NCI-H345 (cell line): ENCODE data around the gene ADGRD1.
"Not testable (repeated sequence)": the region's sequence is repeated elsewhere in the genome, so short reads cannot be mapped to it uniquely, and the experiment has no call there.

Experiments
- DNase-seq: peaks from one replicate; lab custom pipeline; 2025; lab: John Stamatoyannopoulos, UW

The ADGRD1 gene

DNA sequence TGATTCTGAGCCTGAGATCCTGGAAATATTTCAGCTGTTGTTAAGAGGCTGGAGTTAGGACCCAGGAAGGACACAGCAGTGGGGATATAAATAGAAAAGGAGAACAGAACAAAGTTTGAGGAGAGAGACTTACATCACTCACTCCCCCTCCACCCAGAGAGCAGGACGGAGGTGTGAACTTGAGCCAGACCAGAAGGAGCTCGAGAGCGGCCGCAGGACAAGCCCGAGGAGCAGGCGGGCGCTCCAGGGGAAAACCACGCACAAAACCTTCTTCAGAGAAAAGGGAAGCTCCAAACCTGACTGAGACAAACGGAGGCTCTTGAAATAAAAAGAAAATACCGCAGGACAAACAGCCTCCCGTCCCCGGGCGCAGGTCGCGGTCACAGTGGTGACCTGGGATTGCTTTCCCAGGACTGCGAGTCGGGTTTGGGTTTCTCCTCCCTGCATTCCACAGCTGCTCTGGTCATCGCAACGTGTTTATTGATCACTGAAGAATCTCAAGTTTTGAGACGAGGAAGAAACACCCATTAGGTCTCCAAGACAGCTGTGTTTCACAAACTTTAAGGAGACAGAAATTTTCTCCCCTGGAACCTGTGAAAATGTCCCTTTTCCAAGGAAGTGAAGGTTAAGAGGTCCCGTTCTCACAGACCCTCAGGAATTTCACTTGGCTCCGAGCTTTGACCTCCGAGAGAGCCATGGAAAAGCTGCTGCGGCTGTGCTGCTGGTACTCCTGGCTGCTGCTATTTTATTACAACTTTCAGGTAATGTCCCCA, at the start of gene ADGRD1:
Gene ADGRD1, plus strand, starts transcription at position 137 of the 773 bp plus-strand sequence. Its CDS starts 559 bp downstream, at position 696.
- no peak for DNase-seq

DNA sequence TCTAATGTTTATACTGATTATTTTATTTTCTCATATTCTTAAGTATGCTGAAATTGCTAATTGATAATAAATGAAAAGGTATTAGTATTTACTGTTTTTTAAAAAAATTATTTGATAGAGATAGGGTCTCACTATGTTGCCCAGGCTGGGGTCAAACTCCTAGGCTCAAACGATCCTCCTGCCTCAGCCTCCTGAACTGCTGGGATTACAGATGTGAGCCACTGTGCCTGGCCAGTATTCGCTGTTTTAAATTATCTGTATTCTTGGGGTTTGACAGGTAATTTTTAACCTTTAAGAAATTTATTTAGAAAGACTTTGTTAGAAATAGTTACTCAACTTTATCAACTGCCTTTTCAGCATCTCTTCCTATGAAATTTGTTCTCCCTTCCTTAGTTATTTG, 49.6 kb upstream of the ADGRD1 start:
- DNase-seq = no peak

DNA sequence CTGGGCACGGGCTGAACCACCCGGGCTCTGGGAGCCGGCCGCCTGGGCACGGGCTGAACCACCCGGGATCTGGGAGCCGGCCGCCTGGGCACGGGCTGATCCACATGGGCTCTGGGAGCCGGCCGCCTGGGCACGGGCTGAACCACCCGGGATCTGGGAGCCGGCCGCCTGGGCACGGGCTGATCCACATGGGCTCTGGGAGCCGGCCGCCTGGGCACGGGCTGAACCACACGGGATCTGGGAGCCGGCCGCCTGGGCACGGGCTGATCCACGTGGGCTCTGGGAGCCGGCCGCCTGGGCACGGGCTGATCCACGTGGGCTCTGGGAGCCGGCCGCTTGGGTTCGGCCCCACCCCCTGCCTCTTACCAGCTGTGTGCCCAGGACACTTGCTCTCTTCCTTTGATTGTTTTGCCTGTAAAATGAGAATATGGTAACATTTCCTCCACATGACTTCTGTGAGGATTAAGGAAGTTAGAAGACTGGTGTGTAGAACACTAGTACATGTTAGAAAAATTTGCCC, 48.7 kb upstream of the ADGRD1 start:
- not testable (repeated sequence) for DNase-seq

DNA sequence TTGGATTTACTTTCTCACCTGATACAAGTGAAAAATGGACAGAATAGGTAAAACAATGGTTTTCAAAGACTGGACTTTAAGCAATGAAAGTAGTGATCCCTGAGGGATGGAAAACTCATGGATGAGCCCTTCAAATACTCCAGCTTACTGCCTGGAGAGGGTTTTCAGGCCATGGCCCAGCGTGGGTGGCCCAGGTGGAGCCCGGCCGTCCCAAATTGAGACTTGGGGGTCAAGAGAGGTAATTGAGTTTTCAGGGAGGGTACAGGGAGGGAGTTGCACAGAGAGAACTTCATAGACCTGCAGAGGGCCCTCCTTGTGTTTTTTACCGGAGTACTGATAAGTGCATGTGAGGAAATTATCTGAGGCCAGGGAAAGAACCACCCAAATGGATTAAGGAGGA, 44.6 kb upstream of the ADGRD1 start:
- DNase-seq = no peak

DNA sequence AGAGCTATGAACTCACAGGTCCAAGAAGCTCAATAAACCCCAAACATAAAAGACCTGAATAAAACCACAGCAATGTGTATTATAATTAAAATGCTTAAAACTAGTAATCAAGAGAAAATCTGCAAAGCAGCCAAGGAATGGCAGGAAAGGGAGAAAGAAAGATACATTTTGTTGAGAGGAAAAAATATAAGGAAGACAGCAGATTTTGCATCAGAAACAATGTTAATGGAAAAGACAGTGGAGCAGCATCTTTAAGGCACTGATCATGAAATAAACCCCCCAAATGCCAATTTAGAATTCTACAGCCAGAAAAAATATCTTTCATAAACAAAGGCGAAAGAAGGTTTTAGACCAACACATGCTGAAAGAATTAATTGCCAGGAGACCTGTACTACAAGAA, 42.5 kb upstream of the ADGRD1 start:
- DNase-seq = no peak

DNA sequence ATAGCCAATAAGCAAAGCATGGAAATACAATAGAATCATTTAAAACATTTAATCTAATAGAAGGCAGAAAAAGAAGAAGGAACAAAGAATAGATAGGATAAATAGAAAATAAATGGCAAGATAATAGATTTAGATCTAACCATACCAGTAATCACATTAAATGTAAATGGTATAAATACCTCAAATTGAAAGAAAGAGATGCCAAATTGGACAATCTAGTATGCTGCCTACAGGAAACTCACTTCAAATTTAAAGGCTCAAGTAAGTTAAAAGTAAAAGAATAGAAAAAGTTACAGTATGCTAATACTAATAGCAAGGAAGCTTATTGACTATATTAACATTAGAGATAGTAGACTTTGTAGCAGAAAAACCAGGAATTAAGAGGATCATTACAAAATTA, 41.8 kb upstream of the ADGRD1 start:
- DNase-seq = no peak

DNA sequence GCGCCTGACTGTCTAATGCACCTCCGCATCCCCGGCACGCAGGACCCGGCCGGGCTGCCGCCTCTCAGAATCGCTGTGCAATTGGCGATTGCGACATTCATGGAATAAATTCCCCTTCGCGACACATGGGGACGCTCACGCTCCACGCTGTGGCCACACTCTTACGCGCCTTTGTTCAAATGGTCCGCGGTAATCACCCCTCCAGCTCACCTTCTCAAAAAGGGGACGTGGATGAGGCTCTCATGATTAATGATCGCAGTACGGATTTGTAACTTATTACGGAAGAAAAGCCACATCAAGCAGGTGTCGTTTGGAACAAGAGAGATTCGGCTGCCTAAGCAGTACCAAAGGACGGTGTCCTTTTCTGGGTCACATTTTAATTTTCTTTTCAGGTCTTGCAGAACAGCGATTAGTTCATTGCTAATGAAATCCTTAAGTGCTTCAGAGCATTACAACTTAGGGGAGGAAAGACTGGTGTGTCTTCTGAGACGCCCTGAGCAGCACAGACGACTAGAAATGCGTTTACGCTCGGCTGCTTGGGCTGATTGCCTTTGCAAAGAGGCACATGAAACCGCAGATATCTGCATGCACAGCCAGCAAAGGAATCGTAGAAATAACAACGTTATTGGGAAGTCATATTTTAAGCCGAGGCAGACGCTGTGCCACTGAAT, 37.3 kb upstream of the ADGRD1 start:
- peak; percentile 64 for DNase-seq

DNA sequence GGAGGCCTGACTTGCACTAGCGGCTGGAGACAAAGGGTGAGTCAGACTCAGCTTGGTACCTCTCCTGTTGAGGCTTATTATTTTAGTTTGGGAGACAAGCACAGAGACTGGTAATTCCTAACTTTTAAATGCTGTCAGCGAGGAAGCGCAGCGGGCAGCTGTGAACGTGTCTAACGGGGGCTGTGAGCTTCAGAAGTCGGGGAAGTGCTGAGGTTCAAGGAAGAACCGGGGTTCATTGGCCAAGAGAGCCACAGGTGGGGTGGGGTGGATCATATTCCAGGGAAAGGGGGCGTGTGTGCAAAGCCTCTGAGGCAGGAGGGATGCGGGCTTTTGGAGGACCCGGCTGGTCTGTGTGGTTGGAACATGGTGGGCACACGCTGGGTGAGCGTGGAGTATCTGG, 36.1 kb upstream of the ADGRD1 start:
- DNase-seq = no peak

DNA sequence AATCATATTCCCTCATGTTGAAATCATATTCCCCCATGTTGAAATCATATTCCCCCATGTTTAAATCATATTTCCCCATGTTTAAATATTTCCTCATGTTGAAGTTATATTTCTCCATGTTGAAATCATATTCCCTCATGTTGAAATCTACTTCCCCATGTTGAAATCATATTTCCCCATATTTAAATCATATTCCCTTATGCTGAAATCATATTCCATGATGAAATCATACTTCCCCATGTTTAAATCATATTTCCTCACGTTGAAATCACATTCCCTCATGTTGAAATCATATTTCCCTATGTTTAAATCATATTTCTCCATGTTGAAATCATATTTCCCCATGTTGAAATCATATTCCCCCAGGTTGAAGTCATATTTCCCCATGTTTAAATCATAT, 34.6 kb upstream of the ADGRD1 start:
- no peak for DNase-seq

DNA sequence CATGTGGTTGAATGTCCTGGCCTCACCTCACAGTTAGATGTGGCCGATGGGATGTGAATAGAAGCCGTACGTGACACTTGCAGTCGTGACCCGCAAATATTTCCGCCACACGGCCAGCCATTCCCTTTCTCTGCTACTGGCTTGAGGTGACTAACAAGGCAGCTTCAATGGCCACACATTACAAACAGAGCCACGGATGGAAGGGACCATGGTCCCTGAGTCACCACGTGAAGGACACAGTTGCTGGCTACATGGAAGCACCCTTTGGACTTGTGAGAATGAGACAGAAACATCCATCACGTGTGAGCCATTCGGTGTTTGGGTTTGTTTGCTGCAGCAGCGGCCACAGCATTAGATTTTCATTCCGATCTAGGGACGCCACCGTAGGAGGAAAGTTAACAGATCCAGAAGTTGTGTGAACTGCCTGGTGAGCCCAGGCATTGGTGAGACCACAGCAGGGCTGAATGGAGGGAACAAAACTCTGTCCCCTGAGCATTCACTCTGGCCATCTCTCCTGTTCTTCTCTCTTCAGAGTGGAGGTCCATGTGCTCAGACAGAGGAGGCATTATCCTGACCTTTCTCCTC, 33.5 kb upstream of the ADGRD1 start:
- no peak for DNase-seq

DNA sequence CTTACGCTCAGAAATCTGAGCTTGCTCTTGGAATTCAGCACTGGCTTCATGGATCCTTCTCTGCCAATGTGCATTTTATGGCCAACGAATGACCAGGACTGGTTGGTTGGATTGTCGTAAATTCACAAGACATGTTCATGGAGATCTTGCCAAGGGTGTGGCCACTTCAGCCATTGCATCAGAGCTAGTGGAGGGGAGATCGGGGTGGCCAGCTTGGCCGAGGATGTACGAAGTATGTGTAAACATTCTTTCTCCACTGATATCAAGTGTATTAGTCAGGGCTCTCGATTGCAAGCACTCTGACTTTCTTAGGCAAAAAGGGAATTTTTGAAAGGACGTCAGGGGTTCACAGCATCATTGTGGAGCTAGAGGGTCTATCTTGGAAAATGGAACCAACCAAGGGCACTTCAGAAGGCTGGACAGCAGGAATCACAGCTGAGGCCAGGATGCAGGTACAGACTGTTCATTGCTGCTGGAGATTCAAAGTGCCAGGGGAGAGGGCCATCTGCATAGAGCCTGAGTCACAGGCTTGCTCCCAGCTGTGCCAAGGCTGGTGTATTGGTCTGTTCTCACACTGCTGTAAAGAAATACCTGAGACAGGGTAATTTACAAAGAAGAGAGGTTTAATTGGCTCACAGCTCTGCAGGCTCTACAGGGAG, 32.9 kb upstream of the ADGRD1 start:
- DNase-seq = no peak

DNA sequence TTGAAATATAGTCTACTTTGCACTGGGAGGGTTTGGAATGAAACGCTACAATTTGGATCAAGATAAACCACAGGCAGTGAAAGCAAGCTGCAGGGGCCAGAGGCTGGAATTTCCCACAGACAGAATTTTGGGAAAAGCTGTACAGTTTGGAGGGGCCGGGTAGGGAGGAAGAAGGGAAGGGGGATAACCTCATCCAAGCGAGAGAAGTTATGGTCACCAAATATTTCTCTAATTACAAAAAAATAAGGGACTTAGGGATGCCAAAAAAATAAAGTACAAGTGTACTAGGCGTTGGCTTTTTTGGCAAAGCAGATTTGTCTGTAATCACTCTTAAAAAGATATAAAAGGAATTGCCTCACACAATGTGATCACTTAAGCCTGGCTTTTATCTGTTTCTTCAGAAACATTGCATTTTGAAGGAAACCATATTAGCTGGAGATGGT, 31.2 kb upstream of the ADGRD1 start:
- no peak for DNase-seq

DNA sequence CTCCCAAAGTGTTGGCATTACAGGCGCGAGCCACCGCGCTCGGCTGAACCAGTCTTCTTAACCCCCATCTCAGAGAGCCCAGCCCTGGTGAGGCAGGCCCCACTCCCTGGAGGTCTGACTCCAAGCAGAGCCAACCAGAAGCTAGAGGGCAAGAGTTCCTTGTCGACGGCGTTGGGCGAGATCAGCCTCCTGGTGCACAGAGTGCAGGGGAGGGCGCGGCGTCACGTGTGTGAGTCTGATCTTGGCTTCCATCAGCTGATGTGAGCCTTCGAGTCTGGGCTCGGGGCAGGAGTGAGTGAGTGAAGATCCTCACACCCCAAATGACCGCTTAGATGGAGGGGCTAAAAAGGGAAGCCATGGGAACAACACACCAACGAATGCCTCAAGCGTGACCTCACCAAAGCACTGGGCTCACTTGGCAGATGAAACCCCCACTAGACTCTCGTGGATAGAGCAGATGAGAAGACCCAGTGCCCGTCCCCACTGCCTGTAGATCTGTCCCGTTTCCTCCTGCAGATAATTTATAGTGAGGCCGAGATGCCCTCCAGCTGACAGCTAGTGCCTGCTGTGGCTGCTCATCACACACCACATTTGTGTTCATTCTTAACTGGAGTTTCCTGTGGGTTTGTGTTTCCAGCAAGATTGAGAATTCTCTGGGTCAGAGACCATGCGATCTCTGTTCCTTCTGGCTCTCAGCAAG, 28.6 kb upstream of the ADGRD1 start:
- DNase-seq = no peak

DNA sequence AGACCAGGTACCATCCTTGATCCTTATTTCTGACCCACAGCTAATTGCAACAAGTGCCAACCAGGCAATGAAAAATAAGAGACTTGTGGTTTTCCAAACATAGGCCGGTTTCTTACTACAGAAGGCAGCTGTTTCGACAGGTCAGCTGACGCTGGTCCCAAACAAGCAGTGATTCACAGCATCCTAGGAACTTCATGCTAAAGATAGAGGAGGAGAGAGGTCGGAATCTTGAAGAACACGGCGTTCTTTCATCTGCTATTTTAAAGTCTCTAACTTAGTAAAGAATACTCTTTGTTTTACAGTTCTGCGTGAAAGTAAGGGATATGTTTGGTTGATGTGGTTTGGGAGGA, 28.1 kb upstream of the ADGRD1 start:
- DNase-seq = no peak

DNA sequence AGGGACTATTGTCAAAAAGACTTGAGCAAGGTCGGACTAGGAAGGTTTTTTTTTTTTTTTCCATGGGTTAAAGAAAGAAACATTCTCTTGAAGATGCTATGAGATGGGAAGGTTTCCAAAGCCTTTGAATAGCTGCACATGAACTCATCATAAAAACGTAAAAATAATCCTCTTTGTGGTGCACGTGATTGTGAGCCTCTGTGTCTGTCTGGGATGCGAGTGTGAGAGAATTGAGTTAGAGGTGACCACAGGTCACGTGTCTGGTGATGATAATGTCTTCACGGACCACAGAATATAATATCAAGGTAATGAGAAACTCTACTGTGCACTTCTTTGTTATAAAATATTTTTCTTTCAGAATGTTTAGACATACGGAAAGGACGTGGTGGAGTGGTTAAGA, 24.3 kb upstream of the ADGRD1 start:
- no peak for DNase-seq

DNA sequence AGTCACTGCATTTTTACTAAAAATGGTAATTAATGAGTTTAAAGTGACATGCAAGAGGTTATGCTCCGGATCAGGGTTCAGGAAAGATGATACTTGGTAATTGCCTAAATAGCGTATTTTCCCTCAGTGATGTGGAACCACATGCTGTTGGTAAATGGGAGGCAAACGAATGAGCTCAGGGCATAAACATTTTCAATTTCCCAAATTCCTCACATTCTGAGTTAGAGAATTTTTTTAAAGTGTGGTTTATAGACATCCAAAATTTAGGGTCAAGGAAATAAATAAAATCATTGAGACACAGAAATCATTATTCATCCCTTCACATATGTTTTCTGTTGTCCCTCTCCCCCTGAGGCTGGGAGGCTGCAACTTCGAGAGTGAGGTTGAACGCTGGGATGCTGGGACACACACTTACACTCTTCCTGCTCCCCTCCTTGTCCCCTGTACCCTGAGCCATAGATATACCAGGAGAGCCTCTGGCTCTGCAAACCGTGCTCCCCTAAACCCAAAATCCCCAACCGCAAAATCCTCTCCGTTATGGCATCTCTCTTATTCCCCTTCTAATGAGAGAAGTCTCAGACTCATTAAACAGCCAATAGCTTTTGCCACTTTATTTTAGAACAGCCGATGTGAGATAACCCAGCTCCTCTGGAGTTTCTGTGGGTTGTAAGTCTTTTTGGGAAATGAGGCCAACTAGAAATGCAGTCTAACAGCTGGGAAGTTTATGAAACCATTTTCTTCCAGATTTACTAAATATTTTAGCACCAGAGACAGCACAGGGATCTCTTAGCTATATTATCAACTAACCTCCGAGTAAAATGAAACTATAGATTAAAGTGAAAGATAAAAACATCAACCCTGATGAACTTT, 21.4 kb upstream of the ADGRD1 start:
- DNase-seq = no peak

DNA sequence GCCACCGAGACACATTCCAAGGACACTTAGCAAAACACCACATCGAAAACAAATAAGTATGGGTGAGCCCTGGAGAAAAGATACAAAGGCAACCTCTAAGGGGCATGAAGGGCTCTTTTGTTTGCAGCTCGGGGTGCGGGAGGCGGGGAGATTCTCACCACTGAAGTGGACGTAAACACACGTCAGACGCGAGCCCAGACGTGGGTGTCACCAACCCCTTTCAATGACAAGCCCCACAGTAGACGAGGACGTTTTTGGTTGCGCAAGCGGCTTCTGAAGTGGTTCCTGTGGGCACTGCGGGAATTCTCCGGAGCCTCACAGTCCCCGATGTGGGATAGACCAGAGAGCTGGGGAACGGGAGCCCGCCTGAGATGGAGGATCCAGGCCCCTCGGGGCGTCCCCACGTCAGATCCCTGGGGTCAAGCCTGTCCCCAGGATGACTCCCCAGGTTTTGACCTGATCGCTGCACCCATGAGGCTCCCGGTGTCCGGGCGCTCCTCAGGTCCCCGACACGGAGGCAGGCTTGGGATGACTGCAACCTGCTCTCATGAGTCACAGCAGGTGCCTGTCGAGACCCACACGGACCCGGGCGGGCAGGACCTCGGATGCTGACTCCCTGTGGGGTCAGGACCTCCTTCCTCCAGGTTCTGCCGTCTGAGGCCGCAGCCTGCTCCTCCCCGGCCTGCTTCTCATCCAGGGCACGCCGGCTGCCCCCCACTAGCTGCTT, 20.3 kb upstream of the ADGRD1 start:
- DNase-seq = no peak

DNA sequence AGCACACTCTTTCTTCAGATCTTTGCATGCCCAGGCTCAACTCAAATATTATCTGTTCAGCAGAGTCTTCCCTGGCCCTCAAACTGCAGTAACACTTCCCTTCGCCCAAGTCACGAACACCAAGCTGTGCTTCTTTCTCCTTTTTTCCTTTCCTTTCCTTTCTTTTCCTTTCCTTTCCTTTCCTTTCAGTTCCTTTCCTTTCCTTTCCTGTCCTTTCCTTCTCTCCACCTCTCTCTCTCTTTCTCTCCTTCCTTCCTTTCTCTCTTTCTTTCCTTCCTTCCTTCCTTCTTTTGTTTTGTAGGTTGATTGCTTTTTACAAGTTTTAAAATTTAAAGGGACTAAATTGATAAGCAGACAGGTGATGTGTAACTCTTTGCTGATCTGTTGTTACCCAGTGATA, 19.0 kb upstream of the ADGRD1 start:
- no peak for DNase-seq

DNA sequence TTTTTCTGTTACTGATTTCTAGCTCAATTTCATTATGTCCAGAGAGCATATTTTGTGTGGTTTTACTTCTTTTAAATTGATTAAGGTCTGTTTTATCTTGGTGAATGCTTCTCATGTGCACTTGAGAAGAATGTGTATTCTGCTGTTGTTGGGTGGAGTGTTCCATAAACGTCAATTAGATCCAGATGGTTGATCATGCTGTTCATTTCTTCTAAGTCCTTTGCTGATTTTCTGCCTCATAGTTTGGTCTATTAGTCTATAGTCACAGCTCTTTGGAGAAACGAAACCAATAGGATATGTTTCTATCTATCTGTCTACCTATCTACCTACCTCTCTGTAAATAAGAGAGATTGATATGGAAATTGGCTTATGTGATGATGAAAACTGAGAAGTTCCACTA, 17.1 kb upstream of the ADGRD1 start:
- no peak for DNase-seq

DNA sequence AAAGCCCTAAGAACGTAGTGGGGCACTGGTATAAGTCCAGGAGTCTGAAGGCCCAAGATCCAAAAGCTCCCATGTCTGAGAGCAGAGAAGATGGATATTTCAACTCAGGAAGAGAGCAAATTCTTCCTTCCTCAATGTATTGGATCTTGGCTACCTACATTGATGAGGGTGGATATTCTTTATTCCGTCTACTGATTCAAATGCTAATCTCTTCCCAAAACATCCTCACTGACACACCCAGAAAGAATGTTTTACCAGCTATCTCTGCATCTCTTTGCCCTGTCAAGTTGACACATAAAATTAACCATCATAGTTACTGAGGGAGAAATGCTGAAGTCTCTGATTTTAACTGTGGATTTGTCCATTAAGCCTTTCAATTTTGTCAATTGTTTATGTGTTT, 16.6 kb upstream of the ADGRD1 start:
- no peak for DNase-seq
